ENCODE measurements around the gene ARMCX4.
"Not testable (repeated sequence)": the region's sequence is repeated elsewhere in the genome, so short reads cannot be mapped to it uniquely, and the experiment has no call there.

Gene ARMCX4

GRCh38 chrX:101485212-101485949 lies at the start of gene ARMCX4:
ARMCX4 (plus strand) TSS chrX:101485456; CDS start chrX:101488590, 3,134 bp downstream.
- FAIRE-seq = no peak

- no peak for FAIRE-seq
These were observed 43.2 kb upstream of the ARMCX4 start for GRCh38 chrX:101442085-101442484.

GRCh38 chrX:101449279-101449678 lies 36.0 kb upstream of the ARMCX4 start:
- no peak for FAIRE-seq

GRCh38 chrX:101450085-101450484 lies 35.2 kb upstream of the ARMCX4 start:
- FAIRE-seq = no peak

DNA sequence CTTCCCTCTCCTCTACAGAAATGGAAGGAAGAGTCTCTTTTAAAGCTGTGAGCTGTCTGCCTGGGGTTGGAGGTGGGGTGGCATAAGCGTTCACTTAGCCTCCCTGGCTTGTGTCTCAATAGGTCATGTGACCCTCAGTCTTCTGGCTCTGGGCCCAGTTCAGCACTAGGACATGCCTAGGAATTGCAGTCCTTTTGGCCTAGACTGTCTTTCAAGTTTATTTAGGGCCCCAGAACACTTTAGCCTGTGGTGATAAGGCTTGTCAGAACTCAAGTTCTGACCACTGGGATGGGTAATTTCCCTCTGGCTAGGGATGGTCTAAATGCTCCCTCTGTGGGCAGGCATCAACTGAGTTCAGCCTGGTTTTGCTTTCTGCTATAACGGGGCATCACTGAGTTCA lies 34.3 kb upstream of the ARMCX4 start:
- no peak for FAIRE-seq

GRCh38 chrX:101452056-101452455 lies 33.2 kb upstream of the ARMCX4 start:
- no peak for FAIRE-seq

GRCh38 chrX:101460669-101461068 lies 24.6 kb upstream of the ARMCX4 start:
- no peak for FAIRE-seq

DNA sequence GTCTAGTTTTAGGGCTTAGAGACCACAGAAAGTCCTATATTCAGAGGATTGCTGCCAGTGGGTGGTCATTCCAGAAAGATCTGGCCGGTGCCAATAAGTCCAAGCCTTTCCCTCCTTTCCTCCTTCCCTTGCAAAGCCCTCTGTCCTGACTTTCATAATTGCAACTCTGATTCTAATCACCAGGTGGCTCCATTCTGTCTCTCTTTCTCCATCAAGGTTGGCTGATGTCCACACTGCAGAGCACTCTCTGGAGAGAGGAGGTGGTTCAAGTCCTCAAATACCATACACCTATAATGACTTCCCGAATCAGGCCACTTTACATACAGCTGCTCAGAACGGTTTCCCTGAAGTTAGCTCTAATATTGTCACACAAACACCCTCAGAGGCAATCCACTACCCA lies 22.4 kb upstream of the ARMCX4 start:
- no peak for FAIRE-seq

GRCh38 chrX:101478366-101478765 lies 6.9 kb upstream of the ARMCX4 start:
- no peak for FAIRE-seq

GRCh38 chrX:101482296-101482695 lies 3.0 kb upstream of the ARMCX4 start:
- FAIRE-seq = no peak

DNA sequence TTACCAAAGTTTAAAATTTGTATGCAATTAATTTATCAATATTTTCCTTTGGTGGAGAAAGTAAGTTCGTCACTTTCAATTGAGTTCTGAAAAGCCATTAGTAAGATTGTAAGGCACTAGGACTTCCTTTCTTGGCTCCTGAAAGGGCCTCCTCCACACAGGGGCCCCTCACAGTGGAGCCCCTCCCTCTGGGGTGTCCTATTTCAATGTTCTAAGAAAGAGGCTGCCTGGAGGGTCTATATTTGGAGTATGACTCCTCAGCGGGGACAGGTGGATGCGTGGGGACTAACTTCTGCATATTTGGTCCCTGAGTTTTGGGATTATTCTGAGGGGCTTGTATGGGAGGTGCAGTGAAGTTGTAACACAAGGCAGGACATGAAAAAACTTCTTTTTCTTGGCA lies 1.6 kb upstream of the ARMCX4 start:
- no peak for FAIRE-seq

DNA sequence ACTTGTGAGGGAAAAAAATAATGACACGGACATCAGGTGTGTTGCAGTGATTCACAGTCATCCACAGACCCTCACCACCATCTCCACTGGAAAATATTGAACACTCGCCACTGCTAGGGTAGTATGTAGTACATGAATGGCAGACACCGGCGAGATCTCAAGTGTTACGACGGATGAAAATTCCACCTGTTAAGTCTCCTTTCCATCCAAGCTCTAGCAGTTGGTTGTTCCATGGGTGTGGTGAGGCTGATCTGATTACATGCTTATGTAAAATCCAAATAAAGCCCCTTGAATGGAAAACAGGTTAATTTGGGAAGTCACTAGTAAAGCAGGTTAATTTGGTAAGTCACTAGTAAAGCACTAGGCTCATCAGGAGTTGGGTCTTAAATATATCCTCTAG lies 1.1 kb upstream of the ARMCX4 start:
- FAIRE-seq = no peak

GRCh38 chrX:101488796-101489195 lies 3.5 kb downstream of the ARMCX4 start:
- FAIRE-seq = no peak

DNA sequence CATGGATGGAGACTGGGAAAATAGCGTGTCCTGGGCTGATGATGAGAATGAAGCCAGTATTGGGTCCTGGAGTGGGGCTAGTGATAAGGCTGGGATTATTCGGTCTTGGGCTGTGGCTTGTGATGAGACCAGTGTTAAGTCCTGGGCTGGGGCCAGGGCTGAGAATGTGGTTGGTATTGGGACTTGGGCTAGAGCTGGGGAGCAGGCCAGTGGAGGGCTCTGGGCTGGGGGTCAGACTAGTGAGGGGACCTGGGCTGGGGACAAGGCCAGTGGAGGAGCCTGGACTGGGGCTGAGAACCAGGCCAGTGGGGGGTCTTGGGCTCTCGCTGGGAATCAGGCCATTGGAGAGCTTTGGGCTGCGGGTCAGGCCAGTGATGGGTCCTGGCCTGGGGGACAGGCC lies 6.7 kb downstream of the ARMCX4 start:
- no peak for FAIRE-seq

DNA sequence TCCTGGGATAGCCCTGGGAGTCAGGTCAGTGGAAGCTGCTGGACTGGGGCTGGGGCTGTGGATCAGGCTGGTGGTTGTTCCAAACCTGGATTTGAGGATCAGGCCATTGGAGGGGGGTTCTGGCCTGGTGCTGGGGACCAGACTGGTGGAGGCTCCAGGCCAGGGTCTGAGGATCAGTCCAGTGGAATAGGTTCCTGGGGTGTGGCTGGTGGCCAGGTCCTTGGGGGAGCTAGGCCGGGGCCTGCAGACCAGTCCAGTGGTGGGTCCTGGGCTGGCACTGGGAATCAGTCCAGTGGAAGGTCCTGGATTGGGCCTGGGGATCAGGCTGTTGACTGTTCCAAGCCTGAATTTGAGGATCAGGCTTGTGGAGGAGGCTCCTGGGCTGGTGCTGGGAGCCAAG lies 8.0 kb downstream of the ARMCX4 start:
- FAIRE-seq = no peak

DNA sequence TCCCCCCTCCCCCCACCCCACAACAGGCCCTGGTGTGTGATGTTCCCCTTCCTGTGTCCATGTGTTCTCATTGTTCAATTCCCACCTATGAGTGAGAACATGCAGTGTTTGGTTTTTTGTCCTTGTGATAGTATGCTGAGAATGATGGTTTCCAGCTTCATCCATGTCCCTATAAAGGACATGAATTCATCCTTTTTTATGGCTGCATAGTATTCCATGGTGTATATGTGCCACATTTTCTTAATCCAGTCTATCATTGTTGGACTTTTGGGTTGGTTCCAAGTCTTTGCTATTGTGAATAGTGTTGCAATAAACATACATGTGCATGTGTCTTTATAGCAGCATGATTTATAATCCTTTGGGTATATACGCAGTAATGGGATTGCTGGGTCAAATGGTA lies 17.7 kb downstream of the ARMCX4 start:
- not testable (repeated sequence) for FAIRE-seq

- no peak for FAIRE-seq
These were observed 22.1 kb downstream of the ARMCX4 start for GRCh38 chrX:101507372-101507771.

DNA sequence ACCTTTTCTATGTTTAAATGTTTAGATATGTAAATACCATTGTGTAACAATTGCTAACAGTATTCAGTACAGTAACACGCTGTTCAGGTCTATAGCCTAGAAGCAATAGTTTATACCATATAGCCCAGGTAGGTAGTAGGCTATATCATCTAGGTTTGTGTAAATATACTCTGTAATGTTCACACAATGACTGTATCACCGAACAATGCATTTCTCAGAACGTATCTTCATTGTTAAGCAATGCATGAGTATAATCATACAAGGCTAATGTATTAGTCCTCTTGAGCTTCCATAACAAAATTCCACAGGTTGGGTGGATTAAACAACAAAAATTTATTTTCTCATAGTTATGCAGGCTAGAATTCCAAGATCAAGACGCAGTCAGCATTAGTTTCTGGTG lies 22.7 kb downstream of the ARMCX4 start:
- no peak for FAIRE-seq

DNA sequence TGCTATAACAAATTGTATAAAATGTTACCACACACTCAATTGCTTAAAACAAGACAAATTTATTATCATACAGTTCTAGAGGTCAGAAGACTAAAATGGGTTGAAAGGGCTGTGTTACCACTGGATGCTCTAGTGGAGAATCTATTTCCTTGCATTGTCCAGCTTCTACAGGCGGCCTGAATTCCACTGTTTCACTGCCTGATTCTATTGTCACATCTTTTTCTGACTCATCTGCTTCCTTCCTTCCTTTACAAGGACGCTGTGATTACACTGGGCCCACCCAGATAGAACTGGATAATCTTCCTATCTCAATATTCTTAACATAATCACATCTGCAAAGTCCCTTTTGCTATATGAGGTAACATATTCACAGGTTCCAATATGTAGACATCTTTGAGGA lies 45.7 kb downstream of the ARMCX4 start:
- FAIRE-seq = no peak
